Activated CD4-positive, alpha-beta T cell treated with anti-CD3 and anti-CD28 coated beads, Interleukin-2, amount 50 U/mL, for 4 hours (primary cell): ENCODE results near the gene CTSF.
A peak's percentile ranks its signal among the peaks of the same experiment; 100 is the strongest.
"Not testable (repeated sequence)": the region's sequence is repeated elsewhere in the genome, so short reads cannot be mapped to it uniquely, and the experiment has no call there.

Experiments used
- DNase-seq, 2 experiments: peaks; one replicate each; pipeline ENCODE4 v3.0.0-alpha.2; 2020

CTSF gene

GRCh38 chr11:66589315-66589714 is 20.9 kb upstream of the CTSF start:
- DNase-seq: not testable (repeated sequence)

- no peak for DNase-seq
Measured at GRCh38 chr11:66586136-66586535, 17.7 kb upstream of the CTSF start.

- not testable (repeated sequence) for DNase-seq
Measured at GRCh38 chr11:66585447-66585846, 17.0 kb upstream of the CTSF start.

GRCh38 chr11:66582565-66583147 is 14.2 kb upstream of the CTSF start:
- not testable (repeated sequence) for DNase-seq

DNA sequence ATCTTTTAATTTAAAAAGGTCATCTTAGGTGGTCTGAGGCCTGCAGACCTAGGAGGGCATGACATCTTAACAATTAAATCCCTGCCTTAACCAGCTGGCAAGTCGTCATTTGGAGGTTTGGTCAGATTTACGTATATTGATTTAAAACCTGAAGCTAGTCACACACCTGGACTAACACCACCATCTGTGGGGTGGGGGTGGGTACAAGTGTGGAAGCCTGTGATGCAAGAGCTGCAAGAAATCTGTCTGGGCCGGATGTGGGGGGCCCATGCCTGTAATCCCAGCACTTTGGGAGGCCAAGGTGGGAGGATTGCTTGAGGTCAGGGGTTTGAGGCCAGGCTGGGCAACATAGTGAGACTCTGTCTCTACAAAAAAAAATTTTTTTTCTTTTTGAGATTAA is 12.9 kb upstream of the CTSF start:
- DNase-seq: no peak

GRCh38 chr11:66580803-66581202 is 12.4 kb upstream of the CTSF start:
- no peak for DNase-seq

- peak; percentile 76 to 78 for DNase-seq
Measured at GRCh38 chr11:66579017-66579606, 10.7 kb upstream of the CTSF start.

- DNase-seq: no peak
Measured at GRCh38 chr11:66570850-66571180, 2.4 kb upstream of the CTSF start.

- no peak for DNase-seq
Measured at GRCh38 chr11:66570079-66570849, 1.9 kb upstream of the CTSF start.

DNA sequence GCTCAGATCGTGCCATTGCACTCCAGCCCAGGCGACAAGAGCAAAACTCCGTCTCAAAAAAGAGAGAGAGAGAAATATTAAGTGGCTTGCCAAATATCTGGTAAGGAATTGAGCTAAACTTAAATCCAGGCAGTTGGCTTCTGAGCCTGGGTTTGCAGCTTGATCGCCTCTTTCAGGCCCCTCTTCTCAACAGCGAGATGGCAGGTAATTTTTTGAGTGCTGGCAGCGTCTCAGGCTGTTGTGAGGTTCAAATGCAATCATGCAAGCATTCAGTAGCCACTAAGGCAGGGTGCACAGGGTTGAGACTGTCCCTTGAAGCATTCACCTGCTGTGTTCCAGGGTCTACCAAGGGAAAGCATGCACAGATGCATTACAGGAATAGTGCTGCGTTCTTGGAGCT is 670 bp upstream of the CTSF start:
- DNase-seq: no peak

DNA sequence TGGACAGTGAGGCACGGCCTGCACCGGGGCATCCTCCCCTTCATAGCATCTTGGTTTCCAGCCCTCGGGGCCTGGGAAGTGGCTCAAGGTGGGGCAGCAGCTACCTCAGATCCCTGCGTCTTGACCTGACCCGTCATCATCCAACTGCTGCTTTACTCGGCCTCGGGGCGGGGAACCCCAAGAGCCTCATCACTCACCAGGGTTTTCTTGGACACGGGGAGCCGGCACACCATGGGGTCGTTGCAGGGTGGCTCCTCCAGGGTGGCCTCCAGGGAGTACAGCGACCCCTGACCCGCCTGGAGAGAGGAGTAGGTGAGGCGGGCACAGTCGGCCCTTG is 651 bp downstream of the CTSF start:
- DNase-seq: no peak

- no peak for DNase-seq
Measured at GRCh38 chr11:66566221-66566620, 2.2 kb downstream of the CTSF start.

DNA sequence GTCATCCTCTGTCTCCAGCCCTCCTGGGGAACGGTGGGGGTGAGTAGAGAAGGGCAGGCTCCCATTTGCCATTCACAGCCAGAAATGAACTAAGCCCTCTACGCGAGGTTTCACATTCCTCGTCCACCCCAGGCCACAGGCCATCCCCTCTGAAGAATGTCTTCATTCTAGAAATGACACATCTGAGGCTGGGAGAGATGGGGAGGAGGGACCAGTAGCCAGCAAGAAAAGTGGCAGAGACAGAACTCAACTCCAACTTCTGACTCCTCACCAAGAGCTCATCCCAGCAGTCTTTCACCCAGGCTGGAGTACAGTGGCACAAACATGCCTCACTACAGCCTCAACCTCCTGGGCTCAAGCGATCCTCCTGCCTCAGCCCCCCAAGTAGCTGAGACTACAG is 3.4 kb downstream of the CTSF start:
- DNase-seq: no peak

- no peak for DNase-seq
Measured at GRCh38 chr11:66564538-66564937, 3.9 kb downstream of the CTSF start.

DNA sequence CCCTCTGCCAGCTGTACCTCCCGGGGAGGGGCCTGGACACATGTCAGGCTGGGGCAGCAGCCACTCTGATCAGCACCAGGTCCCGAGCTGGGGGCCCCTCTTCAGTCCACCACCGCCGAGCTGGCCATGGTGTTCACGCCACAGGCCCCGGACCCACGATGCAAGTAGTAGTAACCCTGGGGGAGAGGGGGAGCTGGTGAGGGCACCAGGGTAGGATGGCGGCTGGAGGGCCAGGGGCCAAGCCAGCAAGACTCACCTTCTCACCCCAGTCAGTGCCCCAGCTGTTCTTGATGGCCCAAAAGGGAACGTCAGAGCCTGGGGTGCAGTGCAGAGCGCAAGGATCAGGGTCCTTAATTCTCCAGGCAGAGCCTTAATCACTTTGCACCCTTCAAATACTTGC is 4.6 kb downstream of the CTSF start:
- no peak for DNase-seq

- no peak for DNase-seq
Measured at GRCh38 chr11:66562907-66563583, 5.4 kb downstream of the CTSF start.

- DNase-seq: no peak
Measured at GRCh38 chr11:66562275-66562674, 6.1 kb downstream of the CTSF start.

GRCh38 chr11:66561975-66562248 is 6.5 kb downstream of the CTSF start:
- DNase-seq: no peak

- DNase-seq: no peak
Measured at GRCh38 chr11:66561178-66561974, 7.0 kb downstream of the CTSF start.

DNA sequence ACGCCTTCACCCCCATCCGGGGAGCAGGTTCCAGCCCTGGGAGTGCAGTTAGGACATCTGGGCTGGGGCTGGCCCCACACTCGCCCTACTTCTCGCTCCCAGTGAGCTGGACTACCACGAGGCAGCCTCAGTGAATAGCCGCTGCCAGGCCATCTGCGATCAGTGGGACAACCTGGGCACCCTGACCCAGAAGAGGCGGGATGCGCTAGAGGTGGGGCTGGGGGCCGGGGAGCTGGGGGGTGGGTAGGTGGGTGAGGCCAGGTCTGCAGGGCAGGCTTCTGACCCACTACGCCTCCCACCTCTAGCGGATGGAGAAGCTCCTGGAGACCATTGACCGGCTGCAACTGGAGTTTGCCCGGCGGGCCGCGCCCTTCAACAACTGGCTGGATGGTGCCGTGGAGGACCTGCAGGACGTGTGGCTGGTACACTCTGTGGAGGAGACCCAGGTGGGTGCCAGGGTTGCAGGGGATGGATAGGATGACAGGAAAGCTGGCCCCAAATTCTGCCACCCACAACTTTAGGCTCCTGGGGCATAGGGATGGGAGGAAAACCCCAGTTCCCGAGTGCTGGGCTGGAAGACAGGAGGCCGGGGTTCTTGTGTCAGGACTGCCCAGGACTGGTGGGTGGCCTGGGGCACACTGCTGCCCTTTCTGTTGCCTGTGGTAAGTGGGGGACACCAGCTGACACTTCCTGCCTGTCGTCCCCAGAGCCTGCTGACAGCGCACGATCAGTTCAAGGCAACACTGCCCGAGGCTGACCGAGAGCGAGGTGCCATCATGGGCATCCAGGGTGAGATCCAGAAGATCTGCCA is 8.3 kb downstream of the CTSF start:
- DNase-seq: no peak

- peak in 1 of 2 experiments; percentile 13 for DNase-seq
Measured at GRCh38 chr11:66559142-66559865, 9.1 kb downstream of the CTSF start.
